Epidermal melanocyte (primary cell): Measurements from ENCODE around the gene AP5M1.
A peak's percentile ranks its signal among the peaks of the same experiment; 100 is the strongest.
"Not testable (repeated sequence)": the region's sequence is repeated elsewhere in the genome, so short reads cannot be mapped to it uniquely, and the experiment has no call there.

ENCODE experiments used
- DNase-seq: peaks from one replicate; pipeline ENCODE4 v3.0.0; 2011; ENCODE audit warnings: low spot score; ENCODE audit not compliant: insufficient read length

The AP5M1 gene

GRCh38 chr14:57291692-57292647 lies 23.2 kb downstream of the AP5M1 start:
- DNase-seq: no peak

GRCh38 chr14:57293866-57294837 lies 25.4 kb downstream of the AP5M1 start:
- no peak for DNase-seq

- DNase-seq: no peak
Measured at GRCh38 chr14:57295239-57295638, 26.5 kb downstream of the AP5M1 start.

- no peak for DNase-seq
Measured at GRCh38 chr14:57297852-57298251, 29.1 kb downstream of the AP5M1 start.

- DNase-seq: no peak
Measured at GRCh38 chr14:57299511-57299910, 30.7 kb downstream of the AP5M1 start.

- no peak for DNase-seq
Measured at GRCh38 chr14:57302883-57303282, 34.1 kb downstream of the AP5M1 start.

- DNase-seq: no peak
Measured at GRCh38 chr14:57314396-57315089, 45.8 kb downstream of the AP5M1 start.

GRCh38 chr14:57317248-57317833 lies 48.6 kb downstream of the AP5M1 start:
- peak; percentile 69 for DNase-seq

- no peak for DNase-seq
Measured at GRCh38 chr14:57319636-57320192, 50.9 kb downstream of the AP5M1 start.

- no peak for DNase-seq
Measured at GRCh38 chr14:57323721-57324120, 55.0 kb downstream of the AP5M1 start.

GRCh38 chr14:57326253-57326652 lies 57.5 kb downstream of the AP5M1 start:
- DNase-seq: no peak

- no peak for DNase-seq
Measured at GRCh38 chr14:57329833-57330232, 61.1 kb downstream of the AP5M1 start.

GRCh38 chr14:57332475-57332874 lies 63.7 kb downstream of the AP5M1 start:
- DNase-seq: not testable (repeated sequence)

GRCh38 chr14:57333726-57334125 lies 65.0 kb downstream of the AP5M1 start:
- DNase-seq: not testable (repeated sequence)

- not testable (repeated sequence) for DNase-seq
Measured at GRCh38 chr14:57343545-57344297, 75.0 kb downstream of the AP5M1 start.

GRCh38 chr14:57345106-57345505 lies 76.3 kb downstream of the AP5M1 start:
- no peak for DNase-seq

GRCh38 chr14:57346741-57347140 lies 78.0 kb downstream of the AP5M1 start:
- no peak for DNase-seq
